Kidney (tissue), 14 donors: ENCODE results near the gene KLHL29. TPM values are rescaled to one million over a fixed set of nuclear protein-coding genes. Genes with fewer than 3 reads are reported as not detected.

Source experiments
- DNase-seq, 5 donors: peaks; one replicate each; pipeline ENCODE4 v3.0.0-alpha.2; 2013 to 2020
- FAIRE-seq: peaks from 2 replicates; lab custom pipeline; 2012; peaks lifted over from hg19 to GRCh38; lab: Jason Lieb, UNC
- H3K27ac ChIP-seq, 2 donors: one replicate each; pipeline ENCODE4 v1.7.0; 2013; ENCODE audit warnings: low read depth in 2 of 2, low read length in 2 of 2, inconsistent platforms in 1 of 2
- H3K27me3 ChIP-seq: one replicate; pipeline ENCODE4 v1.7.1; 2013; ENCODE audit warnings: low read length, inconsistent platforms; ENCODE audit not compliant: control insufficient read depth, insufficient read depth
- H3K36me3 ChIP-seq, 3 donors: one replicate each; pipeline versions ENCODE4 v1.7.0 to v1.7.1; 2013; ENCODE audit warnings: low read length in 3 of 3, control low read depth in 1 of 3, inconsistent platforms in 1 of 3; ENCODE audit not compliant: insufficient read depth in 3 of 3, control insufficient read depth in 2 of 3
- H3K4me1 ChIP-seq, 3 donors: one replicate each; pipeline versions ENCODE4 v1.7.0 to v1.7.1; 2013; ENCODE audit warnings: low read length in 3 of 3, inconsistent platforms in 1 of 3, low read depth in 1 of 3; ENCODE audit not compliant: control insufficient read depth in 2 of 3, insufficient read depth in 2 of 3
- H3K4me3 ChIP-seq, 3 donors: one replicate each; pipeline versions ENCODE4 v1.7.0 to v1.8.1; 2013; ENCODE audit warnings: low read length in 3 of 3, control low read depth in 1 of 3, inconsistent platforms in 1 of 3
- H3K9ac ChIP-seq, 3 donors: one replicate each; pipeline versions ENCODE4 v1.7.0 to v1.7.1; 2013; ENCODE audit warnings: low read length in 3 of 3, control low read depth in 1 of 3, inconsistent platforms in 1 of 3
- H3K9me3 ChIP-seq, 3 donors: one replicate each; pipeline versions ENCODE4 v1.7.0 to v1.7.1; 2013; ENCODE audit warnings: low read length in 3 of 3, control low read depth in 1 of 3, inconsistent platforms in 1 of 3; ENCODE audit not compliant: control insufficient read depth in 2 of 3, insufficient read depth in 1 of 3
- CTCF ChIP-seq: IDR thresholded peaks from 3 replicates; pipeline ENCODE4 v1.5.1; 2012; ENCODE audit warnings: mild to moderate bottlenecking, moderate library complexity, borderline replicate concordance; ENCODE audit not compliant: insufficient read depth; ENCODE audit errors: extremely low read depth
- intact Hi-C: fragments of 100-400 bp; cut with DNase I; formaldehyde crosslinking; loops from one replicate; pipeline ENCODE4 v1.11.1; 2022
- polyA plus RNA-seq: library from polyadenylated mRNA; stranded (reverse); fragments of 350-450 nt; fragmentation: Illumina TruSeq; extraction: RNeasy Lipid Tissue Mini Kit (QIAGEN cat#74804); gene quantifications from one replicate; pipeline ENCODE4 v1.2.3, GENCODE V29; 2014; ENCODE audit warnings: low read depth, low replicate concordance; ENCODE audit not compliant: insufficient read depth
- total RNA-seq: library from RNA; stranded (reverse); fragmentation: NEBNext Ultra II Directional; extraction: Animal tissue kit (Norgen Biotek cat#: 25700); gene quantifications from one replicate; pipeline ENCODE4 v1.2.1, GENCODE V29; 2021
- donor health status: control.
- donor health status: control.
- donor health status: control.
- donor health status: control.
- donor health status: control.
- donor health status: DM: yes; HTN: yes; CAD: no.
- donor health status: Normal renal cell carcinoma (clear cell type).

Gene KLHL29
- total and polyA plus RNA-seq, 2 donors from 2014 or later: 1.5 to 10.5 TPM

- peaks cover 0 to 3% (median 0%) of the 10 kb centered on the region in 3 donors for H3K4me1 ChIP-seq
- H3K27me3 ChIP-seq: no peaks in the 10 kb centered on the region
- FAIRE-seq (no peak), DNase-seq (no peak)
- no peak for TF ChIP-seq CTCF
- H3K36me3 ChIP-seq: no peaks in the 10 kb centered on the region
- H3K9me3 ChIP-seq: no peaks in the 10 kb centered on the region
- no peak overlapping the region for H3K9ac ChIP-seq
- intact Hi-C loops: no loop called here
- no peak overlapping the region for H3K4me3 ChIP-seq
- no peak overlapping the region for H3K27ac ChIP-seq
Measured at GRCh38 chr2:23496456-23496855, 111.5 kb downstream of the KLHL29 start.

- TF ChIP-seq CTCF: no peak
- DNase-seq (no peak), FAIRE-seq (no peak)
- Histone ChIP-seq H3K4me1 (peaks cover 0 to 3% (median 0%) of the 10 kb centered on the region in 3 donors), H3K27me3 (no peaks in the 10 kb centered on the region), H3K36me3 (no peaks in the 10 kb centered on the region), H3K27ac (no peak overlapping the region), H3K9ac (no peak overlapping the region), H3K4me3 (no peak overlapping the region), H3K9me3 (no peaks in the 10 kb centered on the region)
- intact Hi-C loops: no loop called here
Measured at GRCh38 chr2:23497063-23497462, 112.1 kb downstream of the KLHL29 start.

- no peaks in the 10 kb centered on the region for H3K9me3 ChIP-seq
Measured at GRCh38 chr2:23497536-23497935, 112.6 kb downstream of the KLHL29 start.

More at GRCh38 chr2:23497536-23497935, 112.6 kb downstream of the KLHL29 start:
- FAIRE-seq: no peak
- no peak for TF ChIP-seq CTCF
- Histone ChIP-seq H3K27me3 (no peaks in the 10 kb centered on the region), H3K27ac (no peak overlapping the region), H3K36me3 (no peaks in the 10 kb centered on the region), H3K4me3 (no peak overlapping the region), H3K9ac (no peak overlapping the region), H3K4me1 (peaks cover 0 to 3% (median 0%) of the 10 kb centered on the region in 3 donors)
- DNase-seq: no peak
- intact Hi-C loops: no loop called here
